NCI-H526 (cell line): ENCODE measurements around the gene WSCD2.

Experiments
- DNase-seq, 2 experiments: peaks; one replicate each; lab custom pipeline; 2025; lab: John Stamatoyannopoulos, UW

WSCD2 gene

GRCh38 chr12:108162207-108162606, 33.1 kb downstream of the WSCD2 start:
- no peak for DNase-seq

DNA sequence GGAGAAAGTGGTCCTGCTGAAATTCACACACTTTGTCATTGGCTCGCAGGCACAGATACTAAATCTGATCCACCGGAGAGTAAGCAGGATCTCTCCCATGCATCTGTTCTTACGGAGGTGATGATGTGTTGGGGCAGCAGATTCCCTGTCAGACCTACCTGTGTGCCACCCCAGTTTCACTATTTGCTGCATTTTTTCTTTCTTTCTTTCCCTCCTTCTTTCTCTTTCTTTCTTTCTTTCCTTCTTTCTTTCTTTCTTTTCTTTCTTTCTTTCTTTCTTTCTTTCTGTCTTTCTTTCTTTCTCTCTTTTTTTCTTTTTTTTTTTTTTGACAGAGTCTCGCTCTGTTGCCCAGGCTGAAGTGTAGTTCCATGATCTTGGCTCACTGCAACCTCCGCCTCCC, 37.4 kb downstream of the WSCD2 start:
- DNase-seq, result no peak

GRCh38 chr12:108167974-108168373, 38.9 kb downstream of the WSCD2 start:
- DNase-seq, result no peak

DNA sequence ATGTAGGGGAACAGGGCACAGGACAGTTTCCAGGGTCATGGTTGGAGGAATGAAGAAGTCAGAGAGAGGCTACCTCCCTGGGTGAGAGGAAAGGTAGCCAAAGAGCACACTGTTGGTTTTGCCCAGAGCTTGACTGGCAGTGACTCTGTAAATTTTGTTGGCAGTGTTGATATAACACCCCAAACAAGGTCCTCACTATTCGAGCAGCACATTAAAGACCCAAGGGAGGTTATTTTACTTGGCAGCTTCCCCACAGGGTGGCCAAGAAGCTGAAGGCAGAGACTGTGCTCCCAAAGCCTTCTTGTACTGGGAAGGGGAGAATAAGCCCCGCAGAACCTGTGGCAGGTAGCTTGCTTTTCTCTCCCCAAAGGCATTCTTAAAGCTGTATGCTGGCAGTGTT, 40.6 kb downstream of the WSCD2 start:
- no peak for DNase-seq

DNA sequence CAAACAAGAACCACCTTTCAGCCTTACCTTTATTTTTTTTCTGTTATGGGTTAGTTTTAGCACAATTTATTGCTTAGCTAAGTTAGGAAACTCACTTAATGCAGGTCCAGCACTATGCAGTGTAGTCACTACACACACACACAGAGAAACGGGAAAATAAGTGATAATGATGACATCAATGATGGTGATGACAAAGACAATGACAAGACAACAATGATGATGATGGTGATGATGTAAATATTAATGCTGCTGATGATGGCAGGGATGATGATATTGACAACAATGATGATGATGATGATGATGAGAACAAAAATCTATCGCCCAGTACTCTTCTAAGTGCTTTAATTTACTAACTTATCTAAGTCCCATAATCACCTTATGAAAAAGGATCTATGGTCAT, 41.1 kb downstream of the WSCD2 start:
- DNase-seq, result no peak

DNA sequence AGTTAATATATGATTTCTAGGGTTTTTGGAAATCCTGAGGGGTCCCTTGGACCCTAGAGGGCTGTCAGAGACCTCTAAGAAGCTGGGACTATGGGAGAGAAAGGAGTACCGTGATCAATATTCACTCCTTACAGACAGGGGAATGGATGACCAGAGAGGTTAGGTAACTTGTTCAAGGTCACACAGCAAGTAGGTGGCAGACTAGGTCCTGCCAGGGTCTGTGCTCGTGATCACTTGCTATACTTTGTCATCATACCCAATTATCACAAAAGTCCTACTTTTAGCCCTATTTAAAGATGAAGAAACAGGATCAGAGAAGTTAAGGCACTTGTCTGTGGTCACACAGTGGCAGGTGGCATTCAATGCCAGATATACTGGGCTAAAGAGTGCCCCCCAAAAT, 42.9 kb downstream of the WSCD2 start:
- no peak for DNase-seq

DNA sequence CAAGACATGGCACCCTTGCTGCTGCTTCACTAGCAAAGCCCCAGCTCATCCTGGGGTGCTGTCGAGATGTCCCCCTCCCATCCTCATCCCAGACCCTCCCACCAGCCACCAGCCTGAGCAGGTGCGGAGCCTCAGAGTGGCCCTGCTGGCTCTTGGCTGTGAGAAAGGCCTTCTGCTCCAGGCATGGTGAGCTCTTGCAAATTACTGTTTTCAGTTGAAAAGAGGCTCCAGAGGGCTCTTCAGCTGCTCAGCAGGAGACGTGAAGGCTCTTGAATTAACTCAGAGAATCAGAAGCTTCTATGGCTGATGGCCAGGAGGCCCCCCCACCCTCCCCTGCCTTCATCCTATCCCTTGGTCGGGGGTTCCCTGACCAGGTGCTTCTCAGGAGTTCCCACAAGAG, 44.1 kb downstream of the WSCD2 start:
- no peak for DNase-seq

DNA sequence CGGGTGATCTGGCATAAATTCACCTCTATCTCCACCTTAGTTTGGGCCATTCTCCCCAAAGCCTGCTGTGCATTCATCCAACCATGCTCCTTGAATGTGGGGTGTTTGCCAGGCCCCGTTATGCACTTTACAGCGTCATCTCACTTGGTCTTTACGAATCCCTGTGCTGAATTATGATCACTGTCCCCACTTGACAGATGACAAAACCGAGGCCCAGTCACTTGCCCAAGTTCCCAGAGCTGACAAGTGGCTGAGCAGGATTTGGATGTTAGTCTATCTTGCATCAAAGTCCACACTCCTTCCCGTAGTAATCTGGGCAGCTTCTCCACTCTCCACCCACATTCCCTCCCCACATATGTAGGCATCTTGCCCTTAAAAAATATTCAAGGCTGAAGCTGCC, 44.8 kb downstream of the WSCD2 start:
- DNase-seq, result no peak

DNA sequence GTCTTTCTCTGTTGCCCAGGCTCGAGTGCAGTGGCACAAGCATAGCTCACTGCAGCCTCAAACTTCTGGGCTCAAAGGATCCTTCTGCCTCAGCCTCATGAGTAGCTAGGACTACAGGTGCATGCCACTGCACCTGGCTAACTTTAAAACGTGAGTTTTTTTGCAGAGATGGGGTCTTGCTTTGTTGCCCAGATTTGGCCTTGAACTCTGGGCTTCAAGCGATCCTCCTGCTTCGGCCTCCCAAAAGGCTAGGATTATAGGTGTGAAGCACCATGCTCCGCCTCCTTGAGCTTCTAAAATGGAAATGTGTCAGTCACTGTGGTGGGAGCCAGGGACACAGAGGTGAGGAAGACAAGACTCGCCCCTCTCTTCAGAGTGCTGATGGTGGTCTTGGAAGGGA, 45.6 kb downstream of the WSCD2 start:
- no peak for DNase-seq

DNA sequence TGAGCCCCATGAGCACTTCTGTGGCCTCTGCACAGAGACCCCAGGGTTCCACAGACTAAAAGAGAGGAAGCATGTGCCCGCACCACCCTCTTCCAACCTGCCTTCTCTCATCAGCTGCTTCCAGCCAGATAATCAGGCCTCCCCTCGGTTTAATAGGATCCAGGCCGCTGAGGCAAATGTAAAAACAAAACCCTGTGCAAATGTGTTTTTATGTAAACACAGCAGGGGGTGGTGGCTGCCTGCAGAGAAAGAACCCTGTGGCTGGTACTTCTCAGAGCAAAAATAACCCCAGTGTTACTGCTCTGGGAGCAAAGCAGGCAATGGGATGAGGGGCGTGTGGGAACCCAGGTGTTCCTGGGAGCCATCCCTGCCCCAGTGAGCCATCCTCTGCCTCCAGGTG, 46.2 kb downstream of the WSCD2 start:
- peak; percentile 63 to 88 for DNase-seq

- no peak for DNase-seq
Observed at GRCh38 chr12:108176292-108176691, 47.2 kb downstream of the WSCD2 start.

- no peak for DNase-seq
Observed at GRCh38 chr12:108177131-108177530, 48.0 kb downstream of the WSCD2 start.

- DNase-seq, result no peak
Observed at GRCh38 chr12:108179305-108179704, 50.2 kb downstream of the WSCD2 start.

GRCh38 chr12:108180255-108181094, 51.4 kb downstream of the WSCD2 start:
- DNase-seq, result no peak

DNA sequence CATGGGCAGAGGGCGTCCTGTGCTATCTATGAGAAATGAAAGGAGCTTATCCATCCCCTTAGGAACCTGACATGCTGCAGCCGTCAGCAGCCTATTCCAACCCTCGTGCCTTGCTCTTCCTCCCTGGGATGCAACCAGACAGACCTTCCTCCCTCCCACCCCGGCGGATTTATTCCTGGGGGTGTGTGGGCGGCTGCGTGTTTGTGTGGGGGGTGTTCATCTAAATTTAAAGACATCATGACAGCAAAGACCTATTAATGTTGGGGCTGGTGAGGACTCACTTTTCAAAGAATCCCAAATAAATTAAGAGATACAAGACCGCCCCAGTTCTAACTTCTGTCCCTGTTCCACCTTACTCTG, 52.0 kb downstream of the WSCD2 start:
- DNase-seq, result no peak

- DNase-seq, result no peak
Observed at GRCh38 chr12:108182096-108182495, 53.0 kb downstream of the WSCD2 start.

DNA sequence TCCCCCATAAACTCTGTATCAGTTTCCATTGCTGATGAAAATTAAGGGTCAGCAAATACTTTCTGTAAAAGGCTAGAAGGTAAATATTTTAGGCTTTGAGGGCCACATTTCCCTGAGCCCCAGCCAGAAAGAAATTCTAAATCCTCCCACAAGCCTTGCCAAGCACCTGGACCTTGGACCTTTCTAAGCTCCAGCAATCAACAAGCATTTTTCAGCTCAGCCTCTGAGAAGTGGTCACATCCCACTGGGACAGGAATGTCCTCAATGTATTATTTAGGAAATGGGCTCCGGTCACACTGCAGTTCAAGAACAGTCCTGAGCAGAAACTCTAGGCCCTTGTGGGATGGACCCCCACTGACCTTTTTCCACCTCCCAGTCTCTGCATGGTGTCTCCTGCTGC, 55.9 kb downstream of the WSCD2 start:
- DNase-seq, result no peak

DNA sequence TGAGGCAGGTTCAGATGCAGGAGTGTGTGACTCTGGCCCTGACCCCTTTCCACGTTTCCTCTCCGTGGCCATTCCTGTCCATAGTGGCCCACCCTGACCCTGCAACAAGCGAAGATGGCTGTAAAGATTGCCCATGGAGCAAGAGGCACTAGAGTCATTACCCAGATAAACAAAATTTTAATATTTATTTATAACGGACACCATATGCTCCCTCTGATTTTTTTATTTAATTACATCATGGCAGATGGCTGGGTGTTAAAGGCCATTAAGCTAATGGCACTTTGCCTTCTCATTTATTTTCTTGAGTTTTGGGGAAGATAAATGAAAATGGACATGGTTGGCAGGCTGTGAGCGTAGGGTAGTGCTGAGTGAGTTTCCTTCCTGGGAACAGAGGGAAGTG, 58.7 kb downstream of the WSCD2 start:
- no peak for DNase-seq

- peak; percentile 43 to 68 for DNase-seq
Observed at GRCh38 chr12:108190529-108190928, 61.4 kb downstream of the WSCD2 start.

DNA sequence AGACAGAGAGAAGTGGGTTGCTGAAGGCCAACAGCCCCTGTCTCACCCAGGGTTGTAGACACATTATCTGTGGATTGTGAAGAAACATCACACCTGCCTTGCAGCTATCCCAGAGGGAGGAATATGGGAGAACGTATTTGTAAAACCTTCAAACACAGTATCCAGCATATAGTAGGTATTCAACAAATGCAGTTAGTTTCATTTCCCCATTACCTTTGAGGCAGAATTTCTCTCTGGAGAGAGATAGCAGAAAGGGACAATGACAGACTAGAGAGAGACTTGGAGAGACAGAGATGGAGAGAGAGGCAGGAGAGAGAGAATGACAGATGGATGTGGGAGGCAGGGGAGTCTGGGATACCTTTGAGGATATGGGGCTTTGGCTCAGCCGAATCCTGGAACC, 62.0 kb downstream of the WSCD2 start:
- no peak for DNase-seq

GRCh38 chr12:108191938-108192337, 62.9 kb downstream of the WSCD2 start:
- no peak for DNase-seq

GRCh38 chr12:108193493-108193892, 64.4 kb downstream of the WSCD2 start:
- no peak for DNase-seq

- peak; percentile 38 to 81 for DNase-seq
Observed at GRCh38 chr12:108193917-108194316, 64.8 kb downstream of the WSCD2 start.

DNA sequence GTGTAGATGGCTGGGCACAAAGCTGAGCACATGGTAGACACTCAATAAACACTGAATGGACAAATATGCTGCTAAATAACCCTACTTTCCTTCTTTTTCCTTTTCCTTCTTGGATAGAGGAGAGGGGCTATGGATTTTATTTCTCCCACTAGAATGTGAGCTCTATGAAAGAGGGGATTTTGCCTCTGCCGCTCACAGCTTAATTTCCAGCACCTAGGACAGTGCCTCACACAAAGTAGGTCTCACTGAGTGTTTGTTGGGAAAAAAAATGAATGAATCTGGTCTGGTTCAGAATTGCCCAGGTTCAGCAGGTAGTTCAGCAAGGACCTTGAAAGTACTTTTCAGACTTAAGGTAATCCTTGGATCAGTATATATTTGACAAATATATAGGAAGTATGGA, 65.5 kb downstream of the WSCD2 start:
- no peak for DNase-seq
